SK-N-MC (cell line): ENCODE results near the gene R3HDM2.

Source experiments
- EZH2 ChIP-seq: fragments of 200-600 bp; sonication (generic); IDR thresholded peaks from one replicate; pipeline ENCODE4 v1.6.1; 2017; ENCODE audit warnings: antibody characterized with exemption
- POLR2AphosphoS5 ChIP-seq: IDR thresholded peaks from 2 replicates; pipeline ENCODE4 v1.6.1; 2012; ENCODE audit warnings: mild to moderate bottlenecking, low read depth, low read length, borderline replicate concordance

GRCh38 chr12:57210461-57210860 is 220.4 kb downstream of the R3HDM2 start:
- TF ChIP-seq POLR2AphosphoS5 = no peak
- no peak for TF ChIP-seq EZH2
